SU-DHL-6 (cell line): ENCODE data around the gene CYB5R2.

Experiments used
- H2AFZ ChIP-seq: fragments of 200-600 bp; sonication (generic); 2 replicates; pipeline ENCODE4 v1.6.1; 2014; ENCODE audit warnings: low read depth, mild to moderate bottlenecking, moderate library complexity, mixed read lengths, antibody characterized with exemption, low read length; ENCODE audit not compliant: severe bottlenecking
- H3F3A ChIP-seq: fragments of 200-600 bp; shearing (Covaris generic); 2 replicates; pipeline ENCODE4 v1.6.0; 2016; ENCODE audit warnings: antibody characterized with exemption, mild to moderate bottlenecking; ENCODE audit not compliant: insufficient read depth
- H3K27ac ChIP-seq: fragments of 200-600 bp; sonication (generic); 2 replicates; pipeline ENCODE4 v1.5.1; 2016; ENCODE audit warnings: low read depth, mild to moderate bottlenecking, low read length, moderate library complexity, mixed read lengths
- H3K27me3 ChIP-seq: fragments of 200-600 bp; sonication (generic), shearing (Covaris generic); 2 replicates; pipeline ENCODE4 v1.6.0; 2014; ENCODE audit warnings: mild to moderate bottlenecking, low read length
- H3K36me3 ChIP-seq: fragments of 200-600 bp; sonication (generic); 2 replicates; pipeline ENCODE4 v1.6.1; 2014; ENCODE audit warnings: mild to moderate bottlenecking, low read length, mixed read lengths
- H3K4me2 ChIP-seq: fragments of 300-600, 200-600 bp; shearing (Covaris generic), sonication (generic); 2 replicates; pipeline ENCODE4 v1.6.0; 2014; ENCODE audit warnings: low read length, low read depth, mild to moderate bottlenecking; ENCODE audit not compliant: poor library complexity, severe bottlenecking
- H3K4me3 ChIP-seq: fragments of 200-600 bp; sonication (generic); 2 replicates; pipeline ENCODE4 v1.5.1; 2014; ENCODE audit warnings: antibody characterized with exemption, low read length, mild to moderate bottlenecking, mixed read lengths; ENCODE audit not compliant: insufficient read depth, poor library complexity, severe bottlenecking
- H3K79me2 ChIP-seq: fragments of 200-600 bp; sonication (generic); 2 replicates; pipeline ENCODE4 v1.6.1; 2014; ENCODE audit warnings: mild to moderate bottlenecking, low read length, moderate library complexity; ENCODE audit not compliant: insufficient read depth
- H3K9ac ChIP-seq: fragments of 200-600 bp; sonication (generic); 2 replicates; pipeline ENCODE4 v1.7.0; 2014; ENCODE audit warnings: mild to moderate bottlenecking, low read length
- H3K9me2 ChIP-seq: fragments of 200-600 bp; sonication (generic); replicated peaks from 2 replicates; pipeline ENCODE4 v1.6.1; 2014; ENCODE audit warnings: low read length; ENCODE audit not compliant: insufficient read depth
- H3K9me3 ChIP-seq: fragments of 200-600 bp; sonication (generic); 2 replicates; pipeline ENCODE4 v1.6.1; 2014; ENCODE audit warnings: low read length, mixed read lengths; ENCODE audit not compliant: insufficient read depth
- H4K20me1 ChIP-seq: fragments of 200-600 bp; sonication (generic); 2 replicates; pipeline ENCODE4 v1.6.1; 2014; ENCODE audit warnings: low read depth, mild to moderate bottlenecking, antibody characterized with exemption, low read length, moderate library complexity, mixed read lengths
- EZH2phosphoT487 ChIP-seq: fragments of 200-600 bp; sonication (generic), shearing (Covaris generic); conservative IDR thresholded peaks from 2 replicates; pipeline ENCODE4 v1.6.1; 2018; ENCODE audit warnings: mild to moderate bottlenecking, antibody characterized with exemption, low read length, moderate library complexity, mixed read lengths
- TF ChIP-seq, protein P1 (sequence below): fragments of 200-600 bp; sonication (generic); IDR thresholded peaks from one replicate; pipeline ENCODE4 v1.5.1; 2017; ENCODE audit warnings: antibody characterized with exemption, mild to moderate bottlenecking, low read length, moderate library complexity; ENCODE audit not compliant: insufficient read depth, poor library complexity, severe bottlenecking

CYB5R2 gene

DNA sequence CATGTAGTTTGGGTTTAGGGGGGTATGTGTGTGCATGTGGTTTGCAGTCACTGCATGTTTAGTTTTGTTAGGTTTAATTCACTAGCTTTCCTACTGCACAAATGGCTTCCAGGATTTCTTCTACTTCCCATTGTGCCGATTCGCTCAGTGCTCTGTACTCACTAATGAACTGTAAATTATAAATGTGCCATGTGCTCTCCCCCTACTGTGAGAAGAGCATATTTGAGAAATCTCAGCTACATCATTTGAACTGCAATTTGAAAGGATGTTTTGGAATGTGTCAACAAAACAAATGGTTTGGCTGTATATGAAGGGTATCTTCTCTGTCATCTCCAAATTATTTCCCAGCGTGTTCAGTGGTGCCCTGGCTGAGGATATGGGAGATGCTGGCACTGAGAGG lies 28.1 kb downstream of the CYB5R2 start:
- Histone ChIP-seq H3K4me2 (no peak overlapping the region), H3K27ac (no peak overlapping the region)

DNA sequence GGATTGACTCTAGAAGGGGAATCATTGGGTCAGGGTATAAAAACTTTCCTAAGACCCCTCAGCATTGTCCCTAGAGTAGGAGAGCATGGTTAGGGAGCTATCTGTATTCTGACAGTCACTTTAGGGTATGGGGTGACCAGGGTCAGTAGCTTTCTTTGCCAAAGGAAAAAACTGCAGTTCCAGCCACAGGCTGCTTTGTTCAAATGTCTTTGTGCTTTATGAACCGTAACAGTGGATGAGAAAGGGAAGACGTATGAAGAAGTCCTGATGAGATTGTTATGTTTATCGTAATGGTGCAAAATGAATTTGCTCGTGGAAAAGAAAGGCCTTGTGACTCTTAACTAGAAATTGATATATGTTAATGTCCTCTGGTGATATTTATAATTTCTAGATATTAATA lies 30.0 kb downstream of the CYB5R2 start:
- Histone ChIP-seq H2AFZ (no peak overlapping the region), H3K9ac (no peak overlapping the region), H3K9me2 (no peaks in the 10 kb centered on the region), H4K20me1 (no peaks in the 10 kb centered on the region; the same call in 1 of the 2 replicates), H3K36me3 (no peaks in the 10 kb centered on the region), H3F3A (no peaks in the 10 kb centered on the region), H3K4me3 (no peak overlapping the region), H3K79me2 (no peaks in the 10 kb centered on the region), H3K27me3 (no peaks in the 10 kb centered on the region), H3K9me3 (no peaks in the 10 kb centered on the region), H3K4me2 (no peak overlapping the region), H3K27ac (no peak overlapping the region)
- TF ChIP-seq, protein P1, sequence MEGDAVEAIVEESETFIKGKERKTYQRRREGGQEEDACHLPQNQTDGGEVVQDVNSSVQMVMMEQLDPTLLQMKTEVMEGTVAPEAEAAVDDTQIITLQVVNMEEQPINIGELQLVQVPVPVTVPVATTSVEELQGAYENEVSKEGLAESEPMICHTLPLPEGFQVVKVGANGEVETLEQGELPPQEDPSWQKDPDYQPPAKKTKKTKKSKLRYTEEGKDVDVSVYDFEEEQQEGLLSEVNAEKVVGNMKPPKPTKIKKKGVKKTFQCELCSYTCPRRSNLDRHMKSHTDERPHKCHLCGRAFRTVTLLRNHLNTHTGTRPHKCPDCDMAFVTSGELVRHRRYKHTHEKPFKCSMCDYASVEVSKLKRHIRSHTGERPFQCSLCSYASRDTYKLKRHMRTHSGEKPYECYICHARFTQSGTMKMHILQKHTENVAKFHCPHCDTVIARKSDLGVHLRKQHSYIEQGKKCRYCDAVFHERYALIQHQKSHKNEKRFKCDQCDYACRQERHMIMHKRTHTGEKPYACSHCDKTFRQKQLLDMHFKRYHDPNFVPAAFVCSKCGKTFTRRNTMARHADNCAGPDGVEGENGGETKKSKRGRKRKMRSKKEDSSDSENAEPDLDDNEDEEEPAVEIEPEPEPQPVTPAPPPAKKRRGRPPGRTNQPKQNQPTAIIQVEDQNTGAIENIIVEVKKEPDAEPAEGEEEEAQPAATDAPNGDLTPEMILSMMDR: no peak
- no peak for TF ChIP-seq EZH2phosphoT487

More for the DNA sequence above, 28.1 kb downstream of the CYB5R2 start:
- H3K27me3 ChIP-seq: no peaks in the 10 kb centered on the region
- H3K4me3 ChIP-seq: no peak overlapping the region
- no peaks in the 10 kb centered on the region for H3K9me2 ChIP-seq
- no peak overlapping the region for H3K9ac ChIP-seq
- H3K79me2 ChIP-seq: no peaks in the 10 kb centered on the region
- no peaks in the 10 kb centered on the region for H3K36me3 ChIP-seq
- H3K9me3 ChIP-seq: no peaks in the 10 kb centered on the region
- TF ChIP-seq EZH2phosphoT487: no peak
- TF ChIP-seq, protein P1: no peak
- no peaks in the 10 kb centered on the region for H3F3A ChIP-seq
- no peaks in the 10 kb centered on the region; the same call in 1 of the 2 replicates for H4K20me1 ChIP-seq
- no peak overlapping the region for H2AFZ ChIP-seq

GRCh38 chr11:7642747-7643146 lies 30.6 kb downstream of the CYB5R2 start:
- no peak overlapping the region for H3K4me3 ChIP-seq
- H3F3A ChIP-seq: no peaks in the 10 kb centered on the region
- H3K27me3 ChIP-seq: no peaks in the 10 kb centered on the region
- no peak for TF ChIP-seq EZH2phosphoT487
- TF ChIP-seq, protein P1: no peak
- no peaks in the 10 kb centered on the region for H3K9me2 ChIP-seq
- no peak overlapping the region for H3K9ac ChIP-seq
- H4K20me1 ChIP-seq: no peaks in the 10 kb centered on the region; the same call in 1 of the 2 replicates
- no peak overlapping the region for H3K27ac ChIP-seq
- H2AFZ ChIP-seq: no peak overlapping the region
- H3K36me3 ChIP-seq: no peaks in the 10 kb centered on the region
- no peak overlapping the region for H3K4me2 ChIP-seq
- H3K9me3 ChIP-seq: no peaks in the 10 kb centered on the region
- no peaks in the 10 kb centered on the region for H3K79me2 ChIP-seq
